ENCODE measurements around the gene RDH13. TPM values are rescaled to one million over a fixed set of nuclear protein-coding genes. Genes with fewer than 3 reads are reported as not detected.

Gene RDH13
- total and polyA plus RNA-seq, 12 donors: 6.8 to 27.9 (median 9.8) TPM

GRCh38 chr19:55090564-55090963 lies 27.6 kb upstream of the RDH13 start:
- peak in 1 of 7 donors; percentile 14 for DNase-seq
- no peaks in the 10 kb centered on the region for H3K9me3 ChIP-seq (replicated peaks in 1 of 3)
- H3K27me3 ChIP-seq: peaks cover 1% of the 10 kb centered on the region
- intact Hi-C loops (cut with DNase I): no loop called here
- 89 to 98% (median 95%) methylated on average over 12 to 13 of the region's 13 CpGs for WGBS, 4 donors
- TF ChIP-seq CTCF (IDR thresholded peaks at IDR 0.05) (no peak), POLR2A (IDR thresholded peaks at IDR 0.05) (no peak)
- peaks cover 0 to 40% of the 10 kb centered on the region in 2 donors for H3K36me3 ChIP-seq (replicated peaks in 1 of 2)
- H3K4me3 ChIP-seq: no peak overlapping the region
- H3K4me1 ChIP-seq (replicated peaks in 1 of 2): peaks cover 12 to 16% of the 10 kb centered on the region in 2 donors
- no peak overlapping the region for H3K27ac ChIP-seq

GRCh38 chr19:55089342-55089944 lies 26.5 kb upstream of the RDH13 start:
- intact Hi-C loops (cut with DNase I): no loop called here
- peaks cover 12 to 16% of the 10 kb centered on the region in 2 donors for H3K4me1 ChIP-seq (replicated peaks in 1 of 2)
- peaks cover 12% of the 10 kb centered on the region for H3K27me3 ChIP-seq
- H3K9me3 ChIP-seq (replicated peaks in 1 of 3): no peaks in the 10 kb centered on the region
- TF ChIP-seq CTCF (IDR thresholded peaks at IDR 0.05): no peak
- TF ChIP-seq POLR2A (IDR thresholded peaks at IDR 0.05): no peak
- no peak overlapping the region for H3K27ac ChIP-seq
- 96 to 100% (median 97%) methylated on average over 3 of the region's 3 CpGs for WGBS, 4 donors
- peaks cover 0 to 28% of the 10 kb centered on the region in 2 donors for H3K36me3 ChIP-seq (replicated peaks in 1 of 2)
- no peak overlapping the region for H3K4me3 ChIP-seq
- peak in 1 of 7 donors; percentile 14 for DNase-seq

GRCh38 chr19:55088543-55089341 lies 25.8 kb upstream of the RDH13 start:
- no peak for TF ChIP-seq POLR2A (IDR thresholded peaks at IDR 0.05)
- TF ChIP-seq CTCF (IDR thresholded peaks at IDR 0.05): peak; percentile 22 to 77 (median 35)
- Histone ChIP-seq H3K27ac (no peak overlapping the region), H3K4me1 (replicated peaks in 1 of 2) (peaks cover 12 to 16% of the 10 kb centered on the region in 2 donors), H3K9me3 (replicated peaks in 1 of 3) (no peaks in the 10 kb centered on the region), H3K4me3 (no peak overlapping the region), H3K36me3 (replicated peaks in 1 of 2) (peaks cover 0 to 26% of the 10 kb centered on the region in 2 donors), H3K27me3 (peaks cover 18% of the 10 kb centered on the region)
- 48 to 53% (median 51%) methylated on average over 15 to 18 of the region's 18 CpGs for WGBS, 4 donors
- peak; percentile 62 to 86 (median 72) for DNase-seq
- intact Hi-C loops (cut with DNase I): no loop called here

GRCh38 chr19:55088021-55088451 lies 25.1 kb upstream of the RDH13 start:
- H3K36me3 ChIP-seq (replicated peaks in 1 of 2): peaks cover 0 to 26% of the 10 kb centered on the region in 2 donors
- no peak overlapping the region for H3K4me3 ChIP-seq
- H3K4me1 ChIP-seq (replicated peaks in 1 of 2): peaks cover 12 to 16% of the 10 kb centered on the region in 2 donors
- peaks cover 25% of the 10 kb centered on the region for H3K27me3 ChIP-seq
- TF ChIP-seq POLR2A (IDR thresholded peaks at IDR 0.05): no peak
- TF ChIP-seq CTCF (IDR thresholded peaks at IDR 0.05): no peak
- H3K27ac ChIP-seq: no peak overlapping the region
- intact Hi-C loops (cut with DNase I): no loop called here
- DNase-seq: no peak
- 71 to 87% (median 73%) methylated on average over 12 of the region's 12 CpGs for WGBS, 4 donors
- no peaks in the 10 kb centered on the region for H3K9me3 ChIP-seq (replicated peaks in 1 of 3)

Data from adrenal gland (tissue), 12 donors.